IPS-15b (cell line): ENCODE results near the gene EEFSEC.
"Not testable (repeated sequence)": the region's sequence is repeated elsewhere in the genome, so short reads cannot be mapped to it uniquely, and the experiment has no call there.

ENCODE experiments used
- H3K27me3 ChIP-seq: one replicate; pipeline ENCODE4 v1.6.1; 2013; ENCODE audit warnings: low read length; ENCODE audit not compliant: control insufficient read depth, insufficient read depth
- H3K36me3 ChIP-seq: one replicate; pipeline ENCODE4 v1.6.1; 2013; ENCODE audit warnings: low read length; ENCODE audit not compliant: control insufficient read depth, insufficient read depth
- H3K4me1 ChIP-seq: one replicate; pipeline ENCODE4 v1.6.1; 2013; ENCODE audit warnings: mild to moderate bottlenecking, low read length; ENCODE audit not compliant: control insufficient read depth, insufficient read depth
- H3K4me3 ChIP-seq: one replicate; pipeline ENCODE4 v1.5.1; 2013; ENCODE audit warnings: low read depth, low read length
- H3K9ac ChIP-seq: one replicate; pipeline ENCODE4 v1.6.1; 2013; ENCODE audit warnings: low read depth, mild to moderate bottlenecking, low read length
- H3K9me3 ChIP-seq: one replicate; pipeline ENCODE4 v1.6.1; 2013; ENCODE audit warnings: mild to moderate bottlenecking, low read length; ENCODE audit not compliant: control insufficient read depth, insufficient read depth

The EEFSEC gene

DNA sequence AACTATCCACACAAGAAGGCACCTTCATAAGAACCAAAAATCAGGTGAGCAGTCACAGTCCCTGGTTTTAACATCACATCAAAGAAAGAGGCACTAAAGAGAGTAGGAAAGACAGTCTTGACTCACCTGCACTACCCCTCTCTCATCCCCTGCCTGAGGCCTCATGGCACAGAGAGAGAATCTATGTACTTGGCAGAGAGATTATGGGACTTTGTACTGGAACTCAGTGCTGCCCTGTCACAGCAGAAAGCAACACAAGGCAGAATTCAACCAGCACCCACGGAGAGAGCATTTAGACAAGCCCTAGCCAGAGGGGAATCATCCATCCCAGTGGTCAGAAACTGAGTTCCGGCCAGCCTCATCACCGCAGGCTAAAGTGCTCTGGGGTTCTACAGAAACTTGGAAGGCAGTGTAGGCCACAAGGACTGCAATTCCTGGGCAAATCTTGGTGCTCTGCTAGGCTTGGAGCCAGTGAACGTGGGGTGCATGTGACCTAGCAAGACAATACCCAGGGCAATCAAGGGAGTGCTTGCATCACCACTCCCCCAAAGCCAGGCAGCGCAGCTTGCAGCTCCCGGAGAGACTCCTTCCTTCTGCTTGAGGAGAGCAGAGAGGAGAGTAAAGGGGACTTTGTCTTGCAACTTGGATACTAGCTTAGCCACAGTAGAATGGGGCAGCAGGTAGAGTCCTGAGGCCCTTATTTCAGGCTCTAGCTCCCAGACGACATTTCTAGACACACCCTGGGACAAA, 21.2 kb upstream of the EEFSEC start:
- H3K9me3 ChIP-seq, result no peaks in the 10 kb centered on the region
- H3K27me3 ChIP-seq, result peaks cover 2% of the 10 kb centered on the region
- no peaks in the 10 kb centered on the region for H3K4me1 ChIP-seq
- no peaks in the 10 kb centered on the region for H3K36me3 ChIP-seq
- no peak overlapping the region for H3K4me3 ChIP-seq
- no peak overlapping the region for H3K9ac ChIP-seq

- no peak overlapping the region for H3K4me3 ChIP-seq
- H3K9me3 ChIP-seq, result no peaks in the 10 kb centered on the region
- H3K27me3 ChIP-seq, result peaks cover 2% of the 10 kb centered on the region
- no peaks in the 10 kb centered on the region for H3K36me3 ChIP-seq
- no peaks in the 10 kb centered on the region for H3K4me1 ChIP-seq
- H3K9ac ChIP-seq, result no peak overlapping the region
These were observed 19.9 kb upstream of the EEFSEC start for GRCh38 chr3:128133273-128133883.

DNA sequence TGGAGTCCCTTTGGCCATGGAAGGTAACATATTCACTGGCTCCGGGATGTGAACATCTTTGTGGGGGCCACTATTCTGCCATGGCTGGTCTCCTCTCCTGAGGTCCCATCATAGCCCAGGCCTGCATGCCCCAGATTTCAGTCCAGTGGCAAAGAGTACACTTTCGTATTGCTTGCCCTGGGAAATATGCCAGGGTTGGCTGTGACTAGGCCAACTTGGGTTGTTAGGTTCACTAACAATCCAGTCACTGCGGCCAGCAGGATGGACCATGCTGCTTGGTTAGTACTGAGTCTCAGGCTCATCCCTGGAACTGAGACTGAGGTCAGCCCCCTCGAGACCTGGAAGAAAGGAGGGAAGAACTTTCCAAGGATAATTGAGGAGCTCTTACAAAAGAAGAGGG, 9.8 kb upstream of the EEFSEC start:
- H3K27me3 ChIP-seq, result no peaks in the 10 kb centered on the region
- no peak overlapping the region for H3K4me3 ChIP-seq
- H3K36me3 ChIP-seq, result no peaks in the 10 kb centered on the region
- no peaks in the 10 kb centered on the region for H3K4me1 ChIP-seq
- no peak overlapping the region for H3K9ac ChIP-seq
- H3K9me3 ChIP-seq, result no peaks in the 10 kb centered on the region

GRCh38 chr3:128144512-128145187, 8.6 kb upstream of the EEFSEC start:
- H3K36me3 ChIP-seq, result no peaks in the 10 kb centered on the region
- no peaks in the 10 kb centered on the region for H3K27me3 ChIP-seq
- no peaks in the 10 kb centered on the region for H3K9me3 ChIP-seq
- no peaks in the 10 kb centered on the region for H3K4me1 ChIP-seq
- no peak overlapping the region for H3K4me3 ChIP-seq
- no peak overlapping the region for H3K9ac ChIP-seq

GRCh38 chr3:128145279-128145678, 8.0 kb upstream of the EEFSEC start:
- Histone ChIP-seq H3K27me3 (no peaks in the 10 kb centered on the region), H3K9ac (no peak overlapping the region), H3K36me3 (no peaks in the 10 kb centered on the region), H3K4me1 (no peaks in the 10 kb centered on the region), H3K9me3 (no peaks in the 10 kb centered on the region), H3K4me3 (no peak overlapping the region)

DNA sequence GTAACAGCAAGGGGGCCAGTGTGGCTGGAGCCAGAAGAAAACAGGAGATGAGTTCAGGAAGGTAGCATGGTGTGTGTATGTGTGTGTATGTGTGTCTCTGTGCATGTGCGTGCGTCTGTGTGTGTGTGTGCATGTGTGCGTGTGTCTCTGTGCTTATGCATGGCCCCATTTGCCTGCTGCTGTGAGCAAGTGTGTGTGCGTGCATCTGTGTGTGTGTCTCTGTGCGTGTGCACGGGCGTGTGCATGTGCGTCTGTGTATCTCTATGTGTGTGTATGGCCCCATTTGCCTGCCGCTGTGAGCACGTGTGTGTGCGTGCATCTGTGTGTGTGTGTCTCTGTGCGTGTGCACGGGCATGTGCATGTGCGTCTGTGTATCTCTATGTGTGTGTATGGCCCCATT, 7.1 kb upstream of the EEFSEC start:
- Histone ChIP-seq H3K36me3 (no peaks in the 10 kb centered on the region), H3K4me1 (no peaks in the 10 kb centered on the region), H3K9me3 (no peaks in the 10 kb centered on the region), H3K27me3 (no peaks in the 10 kb centered on the region), H3K4me3 (no peak overlapping the region), H3K9ac (no peak overlapping the region)

DNA sequence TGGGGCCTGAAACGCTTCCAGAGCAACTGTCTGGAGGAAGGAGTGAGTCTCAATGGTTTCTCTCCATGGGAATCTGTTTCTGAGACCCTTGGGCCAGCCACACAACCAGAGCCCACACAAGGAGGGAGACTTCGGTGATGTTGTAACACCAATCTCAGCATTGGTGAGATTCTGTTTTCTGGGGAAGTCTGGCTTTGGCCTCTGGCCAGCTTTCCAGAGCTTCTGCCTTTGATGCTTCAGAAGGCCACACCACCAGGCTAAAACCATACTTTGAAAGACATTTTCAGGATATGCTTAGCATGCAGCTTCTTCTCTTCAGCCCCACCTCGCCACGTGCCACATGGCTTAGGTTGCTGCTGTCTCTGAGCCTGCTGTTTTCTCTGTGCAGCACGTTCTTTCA, 3.6 kb upstream of the EEFSEC start:
- Histone ChIP-seq H3K9ac (no peak overlapping the region), H3K4me3 (no peak overlapping the region), H3K36me3 (no peaks in the 10 kb centered on the region), H3K27me3 (no peaks in the 10 kb centered on the region), H3K9me3 (no peaks in the 10 kb centered on the region), H3K4me1 (no peaks in the 10 kb centered on the region)

DNA sequence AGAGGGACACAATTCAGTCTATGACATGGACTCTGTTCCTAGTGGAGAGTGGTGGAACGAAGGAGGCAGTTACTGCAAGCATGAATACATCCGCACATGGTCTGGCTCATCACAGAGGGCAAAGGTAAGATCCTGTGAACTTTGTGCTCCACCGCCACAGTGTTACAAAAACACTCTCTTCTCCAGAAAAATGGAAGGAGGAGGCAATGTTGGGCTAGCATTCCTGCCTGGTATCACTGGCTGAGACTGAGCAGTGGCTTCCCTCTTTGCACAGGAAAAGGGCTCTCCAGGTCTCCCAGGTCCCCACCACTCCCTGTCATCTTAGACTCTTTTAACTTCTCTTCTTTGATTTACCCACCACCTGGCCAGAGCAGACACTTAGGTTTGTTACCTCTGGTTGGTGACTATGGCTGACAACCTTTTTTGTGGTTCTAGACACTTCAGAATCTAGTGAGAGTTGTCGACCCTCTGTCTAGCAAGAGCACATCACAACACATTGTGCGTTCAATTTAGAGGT, 1.5 kb upstream of the EEFSEC start:
- Histone ChIP-seq H3K4me1 (no peaks in the 10 kb centered on the region), H3K36me3 (no peaks in the 10 kb centered on the region), H3K4me3 (no peak overlapping the region), H3K9ac (no peak overlapping the region), H3K27me3 (no peaks in the 10 kb centered on the region), H3K9me3 (no peaks in the 10 kb centered on the region)

DNA sequence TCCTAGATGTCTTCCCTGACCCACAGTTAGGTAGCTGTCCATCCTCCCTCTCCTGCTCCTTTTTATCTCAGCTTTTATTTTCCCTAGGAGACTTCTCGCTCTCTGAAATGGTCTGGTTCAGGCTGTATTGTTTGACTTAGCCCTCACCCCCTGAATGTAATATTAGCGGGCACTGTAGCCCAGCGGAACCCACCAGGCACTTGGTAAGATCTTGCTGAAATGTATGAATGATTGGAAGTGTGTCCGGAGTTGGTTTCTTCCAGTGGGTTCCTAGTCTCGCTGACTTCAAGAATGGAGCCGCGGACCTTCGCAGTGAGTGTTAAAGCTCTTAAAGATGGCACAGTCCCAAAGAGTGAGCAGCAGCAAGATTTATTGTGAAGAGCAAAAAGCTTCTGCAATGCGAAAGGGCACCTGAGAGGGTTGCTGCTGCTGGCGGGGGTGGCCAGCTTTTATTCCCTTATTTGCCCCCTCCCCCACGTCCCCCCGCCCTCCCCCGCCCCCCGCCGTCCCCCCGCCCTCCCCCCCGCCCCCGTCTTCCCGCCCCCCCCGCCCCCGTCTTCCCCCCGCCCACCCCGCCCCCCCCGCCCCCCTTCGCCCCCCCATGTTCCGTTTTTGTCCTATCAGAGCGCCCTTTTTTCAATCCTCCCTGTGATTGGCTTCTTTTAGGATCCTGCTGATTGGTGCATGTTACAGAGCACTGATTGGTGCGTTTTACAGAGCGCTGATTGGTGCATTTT, 694 bp upstream of the EEFSEC start:
- H3K4me1 ChIP-seq, result no peaks in the 10 kb centered on the region
- no peaks in the 10 kb centered on the region for H3K36me3 ChIP-seq
- H3K9ac ChIP-seq, result peak overlapping the region; percentile 76
- H3K9me3 ChIP-seq, result no peaks in the 10 kb centered on the region
- no peaks in the 10 kb centered on the region for H3K27me3 ChIP-seq
- H3K4me3 ChIP-seq, result peak overlapping the region; percentile 79

DNA sequence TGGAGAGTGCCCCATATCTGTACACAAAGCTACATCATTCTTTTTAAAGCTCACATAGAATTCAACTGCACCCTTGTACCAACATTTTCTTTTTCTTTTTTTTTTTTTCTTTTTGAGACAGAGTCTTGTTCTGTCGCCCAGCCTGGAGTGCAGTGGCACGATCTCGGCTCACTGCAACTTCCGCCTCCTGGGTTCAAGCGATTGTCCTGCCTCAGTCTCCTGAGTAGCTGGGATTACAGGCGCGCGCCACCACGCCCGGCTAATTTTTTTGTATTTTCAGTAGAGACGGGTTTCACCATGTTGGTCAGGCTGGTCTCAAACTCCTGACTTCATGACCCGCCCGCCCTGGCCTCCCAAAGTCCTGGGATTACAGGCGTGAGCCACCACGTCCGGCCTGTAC, 1.1 kb downstream of the EEFSEC start:
- not testable (repeated sequence) for H3K36me3 ChIP-seq, H3K9ac ChIP-seq, H3K27me3 ChIP-seq, H3K4me1 ChIP-seq, H3K9me3 ChIP-seq
- H3K4me3 ChIP-seq, result peak overlapping the region; percentile 79

GRCh38 chr3:128155616-128156360, 2.5 kb downstream of the EEFSEC start:
- Histone ChIP-seq H3K9me3 (no peaks in the 10 kb centered on the region), H3K9ac (no peak overlapping the region), H3K36me3 (no peaks in the 10 kb centered on the region), H3K27me3 (no peaks in the 10 kb centered on the region), H3K4me1 (no peaks in the 10 kb centered on the region), H3K4me3 (no peak overlapping the region)
